GM08714 (cell line): Measurements from ENCODE around the gene KHK.

Source experiments
- H3K4me3 ChIP-seq: fragments of 200-500 bp; sonication (Bioruptor generic); 2 replicates; pipeline ENCODE4 v1.5.1; 2014; ENCODE audit warnings: mild to moderate bottlenecking, low read length, inconsistent platforms
- ZNF274 ChIP-seq: IDR thresholded peaks from 2 replicates; pipeline ENCODE4 v1.6.1; 2012; ENCODE audit warnings: mild to moderate bottlenecking, low read depth, low read length

Gene KHK

DNA sequence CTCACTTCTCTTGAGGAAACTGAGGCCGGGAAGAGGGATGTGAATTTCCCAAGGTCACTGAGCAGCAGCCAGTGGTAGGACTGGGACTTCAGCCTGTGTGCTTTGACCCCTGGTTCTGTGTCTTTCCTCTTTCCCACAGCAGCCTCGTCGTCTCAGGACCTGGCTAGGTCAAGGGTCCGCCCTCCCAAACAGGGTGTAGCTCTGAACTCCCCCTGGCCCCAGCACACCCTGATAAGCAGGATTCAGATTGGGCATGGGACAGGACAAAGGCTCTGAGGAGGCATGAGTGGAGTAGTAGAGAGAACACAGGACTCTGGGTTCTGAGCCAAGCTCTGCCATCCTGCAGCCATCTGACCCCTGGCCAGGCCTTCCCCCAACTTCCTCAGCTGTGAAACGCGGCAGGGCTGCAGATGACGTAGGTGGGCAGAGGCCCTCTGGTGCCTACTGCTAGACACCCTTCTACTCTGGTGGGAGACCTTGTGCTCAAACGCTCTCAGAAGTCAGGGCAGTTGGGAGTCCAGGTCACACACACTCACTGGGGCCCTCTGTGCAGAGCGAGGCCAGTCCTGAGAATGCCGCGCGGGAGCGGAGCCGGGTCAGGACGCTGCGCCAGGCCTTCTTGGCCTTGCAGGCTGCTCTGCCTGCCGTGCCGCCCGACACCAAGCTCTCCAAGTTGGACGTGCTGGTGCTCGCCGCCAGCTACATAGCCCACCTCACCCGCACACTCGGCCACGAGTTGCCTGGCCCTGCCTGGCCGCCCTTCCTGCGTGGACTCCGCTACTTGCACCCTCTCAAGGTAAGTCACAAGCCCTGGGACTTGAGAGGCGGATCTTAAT is 63.2 kb downstream of the KHK start:
- TF ChIP-seq ZNF274: no peak
- no peak overlapping the region for H3K4me3 ChIP-seq
